ENCODE results near the gene NDUFB1.

DNA sequence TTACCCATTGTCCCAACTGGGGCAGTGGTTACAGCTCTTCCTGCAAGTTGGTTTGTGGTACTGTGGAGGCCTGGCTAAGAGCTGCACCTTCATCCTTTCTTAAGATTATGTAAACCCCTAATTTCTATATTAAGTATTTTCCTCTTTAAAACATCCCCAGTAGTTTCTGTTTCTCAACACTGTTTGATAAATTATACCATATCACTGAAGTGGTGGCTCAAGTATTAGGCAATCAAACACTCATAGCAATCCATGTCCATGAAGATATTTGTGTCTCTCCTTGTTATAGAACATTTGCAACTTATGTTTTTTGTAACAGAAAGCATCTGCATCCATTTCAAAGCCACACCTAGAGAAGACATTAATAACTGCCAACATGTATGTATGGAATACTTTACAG is 47.0 kb downstream of the NDUFB1 start:
- TF ChIP-seq, protein P1, sequence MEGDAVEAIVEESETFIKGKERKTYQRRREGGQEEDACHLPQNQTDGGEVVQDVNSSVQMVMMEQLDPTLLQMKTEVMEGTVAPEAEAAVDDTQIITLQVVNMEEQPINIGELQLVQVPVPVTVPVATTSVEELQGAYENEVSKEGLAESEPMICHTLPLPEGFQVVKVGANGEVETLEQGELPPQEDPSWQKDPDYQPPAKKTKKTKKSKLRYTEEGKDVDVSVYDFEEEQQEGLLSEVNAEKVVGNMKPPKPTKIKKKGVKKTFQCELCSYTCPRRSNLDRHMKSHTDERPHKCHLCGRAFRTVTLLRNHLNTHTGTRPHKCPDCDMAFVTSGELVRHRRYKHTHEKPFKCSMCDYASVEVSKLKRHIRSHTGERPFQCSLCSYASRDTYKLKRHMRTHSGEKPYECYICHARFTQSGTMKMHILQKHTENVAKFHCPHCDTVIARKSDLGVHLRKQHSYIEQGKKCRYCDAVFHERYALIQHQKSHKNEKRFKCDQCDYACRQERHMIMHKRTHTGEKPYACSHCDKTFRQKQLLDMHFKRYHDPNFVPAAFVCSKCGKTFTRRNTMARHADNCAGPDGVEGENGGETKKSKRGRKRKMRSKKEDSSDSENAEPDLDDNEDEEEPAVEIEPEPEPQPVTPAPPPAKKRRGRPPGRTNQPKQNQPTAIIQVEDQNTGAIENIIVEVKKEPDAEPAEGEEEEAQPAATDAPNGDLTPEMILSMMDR (conservative IDR thresholded peaks at IDR 0.05): no peak
- TF ChIP-seq EZH2 (IDR thresholded peaks at IDR 0.05; ENCODE audit: low read depth): no peak
